ENCODE measurements around the gene ACBD6. TPM values are rescaled to one million over a fixed set of nuclear protein-coding genes. Genes with fewer than 3 reads are reported as not detected.

The ACBD6 gene
- total and polyA plus RNA-seq, 11 donors = 18.6 to 35.8 (median 21.8) TPM

DNA sequence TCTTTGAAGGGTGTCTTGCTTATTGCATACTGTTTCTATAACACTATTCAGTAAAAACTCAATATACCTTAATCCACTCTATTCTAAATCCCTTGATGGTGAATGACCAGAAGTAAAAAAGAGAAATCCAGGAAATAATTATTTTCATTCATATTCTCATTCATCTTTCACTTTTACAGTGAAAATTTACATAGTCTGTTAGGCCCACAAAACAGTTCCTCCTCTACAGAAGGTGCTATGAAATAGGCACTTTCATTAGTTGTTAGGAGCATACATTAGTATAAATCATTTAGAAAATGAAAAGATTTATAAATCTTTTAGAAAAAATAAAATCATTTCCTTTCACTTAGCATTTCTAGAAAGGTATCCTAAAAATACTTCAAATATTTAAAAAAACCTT lies 157.2 kb downstream of the ACBD6 start:
- no peaks in the 10 kb centered on the region for H3K9me3 ChIP-seq
- DNase-seq = no peak
- H3K27ac ChIP-seq = no peak overlapping the region
- intact Hi-C loops (cut with DNase I) = no loop called here
- no peaks in the 10 kb centered on the region for H3K27me3 ChIP-seq
- peaks cover 0 to 12% (median 6%) of the 10 kb centered on the region in 12 donors for H3K4me1 ChIP-seq
- no peak for ATAC-seq
- TF ChIP-seq POLR2A (IDR thresholded peaks at IDR 0.05) (no peak), CTCF (IDR thresholded peaks at IDR 0.05) (no peak)
- no peaks in the 10 kb centered on the region for H3K36me3 ChIP-seq
- H3K4me3 ChIP-seq = no peak overlapping the region

GRCh38 chr1:180343921-180344769 lies 158.2 kb downstream of the ACBD6 start:
- Histone ChIP-seq H3K27ac (no peak overlapping the region), H3K27me3 (no peaks in the 10 kb centered on the region), H3K9me3 (no peaks in the 10 kb centered on the region), H3K4me3 (no peak overlapping the region), H3K4me1 (peaks cover 0 to 12% (median 6%) of the 10 kb centered on the region in 12 donors), H3K36me3 (no peaks in the 10 kb centered on the region)
- peak in 3 of 5 donors; percentile 18 to 52 (median 31) for DNase-seq
- intact Hi-C loops (cut with DNase I) = no loop called here
- peak in 1 of 4 donors; percentile 30 for ATAC-seq
- 88 to 98% (median 97%) methylated on average over 1 of the region's 1 CpG for WGBS, 4 donors
- TF ChIP-seq POLR2A (IDR thresholded peaks at IDR 0.05) = no peak
- TF ChIP-seq CTCF (IDR thresholded peaks at IDR 0.05) = no peak

DNA sequence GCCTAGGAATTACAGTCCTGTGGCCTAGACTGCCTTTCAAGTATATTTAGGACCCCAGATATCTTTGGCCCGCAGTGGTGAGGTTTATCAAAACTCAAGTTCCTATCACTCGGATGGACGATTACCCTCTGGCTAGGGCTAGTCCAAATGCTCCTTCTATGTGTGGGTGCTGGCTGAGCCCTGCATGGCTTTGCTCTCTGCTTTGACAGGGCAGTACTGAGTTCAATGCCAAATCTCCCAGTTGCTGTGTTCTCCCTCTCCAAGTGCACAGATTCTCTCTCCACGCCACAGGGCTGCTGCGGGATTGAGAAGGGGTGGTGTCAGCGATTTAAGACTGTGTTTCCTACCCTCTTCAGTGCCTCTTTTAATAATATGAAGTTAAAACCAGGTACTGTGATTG lies 175.3 kb downstream of the ACBD6 start:
- Histone ChIP-seq H3K27me3 (no peaks in the 10 kb centered on the region), H3K4me3 (no peak overlapping the region), H3K9me3 (peaks cover 0 to 6% (median 0%) of the 10 kb centered on the region in 12 donors), H3K4me1 (peaks cover 0 to 4% (median 0%) of the 10 kb centered on the region in 12 donors), H3K36me3 (no peaks in the 10 kb centered on the region), H3K27ac (no peak overlapping the region)
- DNase-seq (peak in 2 of 5 donors; percentile 25 to 35), ATAC-seq (peak; percentile 78 to 95 (median 86))
- intact Hi-C loops (cut with DNase I) = no loop called here
- TF ChIP-seq CTCF (IDR thresholded peaks at IDR 0.05) (no peak), POLR2A (IDR thresholded peaks at IDR 0.05) (no peak)
- 62 to 77% (median 73%) methylated on average over 6 of the region's 6 CpGs for WGBS, 4 donors

DNA sequence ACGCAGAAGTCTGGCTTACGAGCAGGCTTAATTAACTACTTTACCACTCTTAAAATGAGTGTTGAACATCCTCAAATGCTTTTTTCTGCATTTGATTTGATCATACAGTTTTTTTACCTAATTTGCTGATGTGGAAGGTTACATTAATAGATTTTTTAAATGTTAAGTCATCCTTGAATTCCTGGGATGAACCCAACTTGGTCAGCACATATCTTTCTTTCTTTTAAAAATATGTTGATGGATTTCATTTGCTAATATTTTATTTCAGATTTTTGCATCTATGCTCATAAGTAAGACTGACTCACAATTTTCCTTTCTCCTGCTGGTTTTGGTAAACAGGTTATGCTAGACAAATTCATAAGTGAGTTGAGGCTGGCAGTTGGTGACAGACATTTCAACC lies 189.5 kb downstream of the ACBD6 start:
- TF ChIP-seq CTCF (IDR thresholded peaks at IDR 0.05) = no peak
- no peak for TF ChIP-seq POLR2A (IDR thresholded peaks at IDR 0.05)
- WGBS, 4 donors = 94 to 98% (median 95%) methylated on average over 2 of the region's 2 CpGs
- H3K27me3 ChIP-seq = no peaks in the 10 kb centered on the region
- no peak overlapping the region for H3K4me3 ChIP-seq
- no peak overlapping the region for H3K27ac ChIP-seq
- ATAC-seq (no peak), DNase-seq (no peak)
- peaks cover 0 to 18% (median 0%) of the 10 kb centered on the region in 12 donors for H3K4me1 ChIP-seq
- intact Hi-C loops (cut with DNase I) = no loop called here
- no peaks in the 10 kb centered on the region for H3K9me3 ChIP-seq
- H3K36me3 ChIP-seq = peaks cover 0 to 6% (median 0%) of the 10 kb centered on the region in 9 donors
